ENCODE data around the gene POLR2E. TPM values are rescaled to one million over a fixed set of nuclear protein-coding genes. Genes with fewer than 3 reads are reported as not detected.
A peak's percentile ranks its signal among the peaks of the same experiment; 100 is the strongest.

Gene POLR2E
- total and polyA plus RNA-seq, 2 of the 8 experiments (the other 6 are each of a cell fraction or from before 2014, with no cell fraction given): 281 to 381 TPM

- no peak overlapping the region for H3K9ac ChIP-seq (replicated peaks in 1 of 4; ENCODE audit: extremely low read depth in 1 of 4, low read depth in 3 of 4, low read length in 3 of 4)
- DNase-seq (ENCODE audit: low read depth in 1 of 2, low spot score in 2 of 2): peak in 1 of 2 experiments; percentile 59
- no peak overlapping the region for H2AK5ac ChIP-seq (ENCODE audit: low read depth, low read length)
- H2BK5ac ChIP-seq (ENCODE audit: low read depth, low read length): no peak overlapping the region; the same call in 1 of the 2 replicates
- H3K23me2 ChIP-seq (ENCODE audit: low read depth, low read length): peaks cover 13% of the 10 kb centered on the region; the same call in 1 of the 2 replicates
- TF ChIP-seq GABPA (IDR thresholded peaks at IDR 0.05; ENCODE audit: borderline replicate concordance, insufficient read depth, low read length) (no peak), ASH2L (IDR thresholded peaks at IDR 0.05; ENCODE audit: low read length) (peak; percentile 8), TEAD4 (IDR thresholded peaks at IDR 0.05; ENCODE audit: low read depth, low read length) (peak; percentile 14; the same call in 1 of the 2 replicates)
- no peak overlapping the region for H2BK120ac ChIP-seq (replicated peaks; ENCODE audit: low read depth, low read length)
- H3K79me1 ChIP-seq (ENCODE audit: low read depth, low read length): no peaks in the 10 kb centered on the region
- WGBS, 2 experiments (ENCODE audit: extremely low coverage in 1 of 2, insufficient coverage in 1 of 2, insufficient read length in 1 of 2, insufficient replicate concordance in 2 of 2, low coverage in 1 of 2, low lambda C conversion rate in 2 of 2, missing lambda C conversion rate in 1 of 2): 78% methylated on average over 12 of the region's 17 CpGs; no CpG with 5 or more reads in 1 of the 2 experiments
- peaks cover 0 to 26% (median 18%) of the 10 kb centered on the region in 4 experiments; a peak in 5 of 7 replicates for H3K27me3 ChIP-seq (replicated peaks in 1 of 4; ENCODE audit: control insufficient read depth in 3 of 4, extremely low read depth in 1 of 4, insufficient read depth in 3 of 4, low read length in 3 of 4)
- H3K4ac ChIP-seq (replicated peaks; ENCODE audit: insufficient read length, low read depth, low read length): no peak overlapping the region
- no peaks in the 10 kb centered on the region for H3K79me2 ChIP-seq (ENCODE audit: control insufficient read depth in 1 of 2, insufficient read depth in 2 of 2, low read length in 2 of 2)
- no peak for FAIRE-seq
- H4K20me1 ChIP-seq (replicated peaks in 1 of 2; ENCODE audit: control insufficient read depth in 1 of 2, insufficient read depth in 2 of 2, low read length in 2 of 2): peaks cover 0 to 7% of the 10 kb centered on the region in 2 experiments
- peaks cover 0 to 18% of the 10 kb centered on the region in 2 experiments; a peak in 2 of 4 replicates for H3K9me3 ChIP-seq (ENCODE audit: insufficient read depth in 2 of 2, low read depth in 1 of 2, low read length in 1 of 2)
- peak overlapping the region; percentile 79 for H4K8ac ChIP-seq (ENCODE audit: extremely low read depth, insufficient read depth, low read length)
- H2BK20ac ChIP-seq (ENCODE audit: low read length): no peak overlapping the region
- no peaks in the 10 kb centered on the region for H3K36me3 ChIP-seq (ENCODE audit: control insufficient read depth in 2 of 4, insufficient read depth in 4 of 4, low read length in 3 of 4)
- no peak overlapping the region for H3K23ac ChIP-seq (ENCODE audit: insufficient read length)
- ChIA-PET CTCF (ENCODE audit: partially characterized antibody) (interaction anchor here (1.0 to 5.2 kb wide), 12 partner anchors 9 to 175 kb away, joined by 3 to 54 read pairs (median 4); partner anchors contain the start of genes ABCA7 and ATP5F1D), POLR2A (ENCODE audit: partially characterized antibody) (interaction anchor here (0.8 to 6.9 kb wide), 14 partner anchors 8 to 203 kb away, joined by 3 to 97 read pairs (median 4); partner anchors contain the start of genes CIRBP, CNN2, GPX4 and RNU6-2)
- H2AFZ ChIP-seq (ENCODE audit: low read length): no peak overlapping the region
- H4K5ac ChIP-seq (ENCODE audit: insufficient read length, low read depth, low read length): no peak overlapping the region
- no peak overlapping the region for H3K56ac ChIP-seq (replicated peaks; ENCODE audit: insufficient read length, low read depth, low read length)
- H2BK15ac ChIP-seq (ENCODE audit: low read length): no peak overlapping the region
- H3K27ac ChIP-seq (ENCODE audit: low read depth, low read length): no peak overlapping the region
- H3K4me2 ChIP-seq (ENCODE audit: insufficient read depth in 1 of 2, low read depth in 2 of 2, low read length in 2 of 2): peak overlapping the region; percentile 35 to 74
- peak overlapping the region; percentile 48; the same call in 1 of the 2 replicates for H3K18ac ChIP-seq (ENCODE audit: extremely low read depth, low read length)
- H2BK12ac ChIP-seq (ENCODE audit: low read depth, low read length): 0 out of 2 replicates have a peak overlapping the region, but pooled peaks have one; percentile 84
- H3K14ac ChIP-seq (ENCODE audit: insufficient read length): no peak overlapping the region
- H4K91ac ChIP-seq (replicated peaks; ENCODE audit: insufficient read length, low read length): no peak overlapping the region
- H3K4me1 ChIP-seq (replicated peaks in 1 of 4; ENCODE audit: control insufficient read depth in 3 of 4, insufficient read depth in 4 of 4, low read length in 3 of 4): peaks cover 0 to 30% (median 20%) of the 10 kb centered on the region in 4 experiments; a peak in 6 of 7 replicates
- H3K4me3 ChIP-seq (ENCODE audit: extremely low read depth in 1 of 4, insufficient read depth in 2 of 4, low read depth in 3 of 4, low read length in 4 of 4): peak overlapping the region in 1 of 4 experiments; percentile 68; a peak in 2 of 8 replicates
Observed at GRCh38 chr19:1066251-1066747, 28.9 kb downstream of the POLR2E start.
